PC-9 (cell line): Measurements from ENCODE around the gene GPR151. TPM values are rescaled to one million over a fixed set of nuclear protein-coding genes. Genes with fewer than 3 reads are reported as not detected.

Experiments used
- BruUV-seq: library from RNA; stranded (reverse); fragments of 400-500 nt; replicated peaks from 2 replicates; lab custom pipeline; 2021; lab: Mats Ljungman, UMichigan
- CTCF ChIA-PET: fragments of 300-600 bp; sonication (Branson Sonifier 250); formaldehyde crosslinking; loops from one replicate; lab custom pipeline; 2022; ENCODE audit warnings: antibody characterized with exemption; lab: Charles Lee
- POLR2A ChIA-PET: fragments of 300-600 bp; sonication (Branson Sonifier 250); formaldehyde crosslinking; loops from one replicate; lab custom pipeline; 2022; ENCODE audit warnings: antibody characterized with exemption; ENCODE audit not compliant: unreplicated experiment; lab: Charles Lee
- DNase-seq, 2 experiments: peaks; one replicate each; pipeline versions ENCODE4 v3.0.0 to v3.0.0-alpha.2; 2015 to 2022; ENCODE audit warnings: mixed read lengths in 1 of 2
- H2AFZ ChIP-seq: fragments of 200-600 bp; sonication (generic); 2 replicates; pipeline ENCODE4 v1.8.1; 2017; ENCODE audit warnings: antibody characterized with exemption
- H3F3A ChIP-seq: fragments of 200-600 bp; sonication (generic); 2 replicates; pipeline ENCODE4 v1.8.1; 2017; ENCODE audit warnings: antibody characterized with exemption, mild to moderate bottlenecking, low read depth; ENCODE audit not compliant: insufficient read depth
- H3K27ac ChIP-seq: fragments of 200-600 bp; sonication (generic); 2 replicates; pipeline ENCODE4 v1.6.1; 2016; ENCODE audit warnings: mixed run types
- H3K27me3 ChIP-seq: fragments of 200-600 bp; sonication (generic); 2 replicates; pipeline ENCODE4 v1.6.1; 2016; ENCODE audit warnings: low read depth, mixed run types; ENCODE audit not compliant: insufficient read depth
- H3K36me3 ChIP-seq: fragments of 200-600 bp; sonication (generic); 2 replicates; pipeline ENCODE4 v1.6.1; 2016; ENCODE audit warnings: low read depth, mixed run types
- H3K4me1 ChIP-seq: fragments of 200-600 bp; sonication (generic); replicated peaks from 2 replicates; pipeline ENCODE4 v1.6.1; 2016; ENCODE audit warnings: mixed run types; ENCODE audit not compliant: insufficient read depth
- H3K4me2 ChIP-seq: fragments of 200-600 bp; sonication (generic); 2 replicates; pipeline ENCODE4 v1.6.1; 2017; ENCODE audit warnings: mixed run types
- H3K4me3 ChIP-seq: fragments of 200-600 bp; sonication (generic); 2 replicates; pipeline ENCODE4 v1.6.1; 2016; ENCODE audit warnings: mixed run types
- H3K79me2 ChIP-seq: fragments of 200-600 bp; sonication (generic); 2 replicates; pipeline ENCODE4 v1.6.1; 2017; ENCODE audit warnings: low read depth, mixed run types
- H3K9me2 ChIP-seq: fragments of 200-600 bp; sonication (generic); 2 replicates; pipeline ENCODE4 v1.8.1; 2017; ENCODE audit warnings: mild to moderate bottlenecking; ENCODE audit not compliant: insufficient read depth
- H3K9me3 ChIP-seq: fragments of 200-600 bp; sonication (generic); 2 replicates; pipeline ENCODE4 v1.8.1; 2016; ENCODE audit warnings: low read depth; ENCODE audit not compliant: insufficient read depth
- H4K20me1 ChIP-seq: fragments of 200-600 bp; sonication (generic); 2 replicates; pipeline ENCODE4 v1.8.1; 2017; ENCODE audit not compliant: insufficient read depth
- EZH2 ChIP-seq: fragments of 200-600 bp; sonication (generic); IDR thresholded peaks from 2 replicates; pipeline ENCODE4 v1.8.0; 2017; ENCODE audit warnings: antibody characterized with exemption, low read depth
- intact Hi-C: fragments of 100-400 bp; cut with micrococcal nuclease; formaldehyde crosslinking; loops from one replicate; pipeline ENCODE4 v1.10.0; 2022; ENCODE audit not compliant: unreplicated experiment
- total RNA-seq: library from RNA; stranded (reverse); gene quantifications from 2 replicates; pipeline ENCODE4 v1.2.3, GENCODE V29; 2021
- TF ChIP-seq, protein P1 (sequence below): fragments of 200-600 bp; sonication (generic); conservative IDR thresholded peaks from 2 replicates; pipeline ENCODE4 v1.6.1; 2017; ENCODE audit warnings: mixed run types, antibody characterized with exemption, mild to moderate bottlenecking, moderate library complexity

GPR151 gene
- total RNA-seq, 1 experiment from 2014 or later = not detected

GRCh38 chr5:146499680-146500079 is 16.3 kb downstream of the GPR151 start:
- H3K4me2 ChIP-seq = no peak overlapping the region
- H3K79me2 ChIP-seq = no peaks in the 10 kb centered on the region
- no peak overlapping the region for H2AFZ ChIP-seq
- no peaks in the 10 kb centered on the region for H3K9me3 ChIP-seq
- no peak for DNase-seq
- H3K27me3 ChIP-seq = no peaks in the 10 kb centered on the region
- H3K36me3 ChIP-seq = peaks cover 20% of the 10 kb centered on the region
- no peaks in the 10 kb centered on the region for H3K4me1 ChIP-seq
- no peak overlapping the region for H3K27ac ChIP-seq
- no peak overlapping the region for H3K4me3 ChIP-seq
- CTCF ChIA-PET = interaction anchor here (0.6 kb wide), 1 partner anchor 1053 kb away, joined by 3 read pairs; no protein-coding TSS in a partner anchor
- H3K9me2 ChIP-seq = no peaks in the 10 kb centered on the region
- no peak for TF ChIP-seq EZH2
- TF ChIP-seq, protein P1, sequence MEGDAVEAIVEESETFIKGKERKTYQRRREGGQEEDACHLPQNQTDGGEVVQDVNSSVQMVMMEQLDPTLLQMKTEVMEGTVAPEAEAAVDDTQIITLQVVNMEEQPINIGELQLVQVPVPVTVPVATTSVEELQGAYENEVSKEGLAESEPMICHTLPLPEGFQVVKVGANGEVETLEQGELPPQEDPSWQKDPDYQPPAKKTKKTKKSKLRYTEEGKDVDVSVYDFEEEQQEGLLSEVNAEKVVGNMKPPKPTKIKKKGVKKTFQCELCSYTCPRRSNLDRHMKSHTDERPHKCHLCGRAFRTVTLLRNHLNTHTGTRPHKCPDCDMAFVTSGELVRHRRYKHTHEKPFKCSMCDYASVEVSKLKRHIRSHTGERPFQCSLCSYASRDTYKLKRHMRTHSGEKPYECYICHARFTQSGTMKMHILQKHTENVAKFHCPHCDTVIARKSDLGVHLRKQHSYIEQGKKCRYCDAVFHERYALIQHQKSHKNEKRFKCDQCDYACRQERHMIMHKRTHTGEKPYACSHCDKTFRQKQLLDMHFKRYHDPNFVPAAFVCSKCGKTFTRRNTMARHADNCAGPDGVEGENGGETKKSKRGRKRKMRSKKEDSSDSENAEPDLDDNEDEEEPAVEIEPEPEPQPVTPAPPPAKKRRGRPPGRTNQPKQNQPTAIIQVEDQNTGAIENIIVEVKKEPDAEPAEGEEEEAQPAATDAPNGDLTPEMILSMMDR = no peak
- H3F3A ChIP-seq = peaks cover 5% of the 10 kb centered on the region; the same call in 1 of the 2 replicates
- H4K20me1 ChIP-seq = peaks cover 9% of the 10 kb centered on the region
- intact Hi-C loops = no loop called here
- POLR2A ChIA-PET = no interaction called here
- BruUV-seq = no TSS peak

DNA sequence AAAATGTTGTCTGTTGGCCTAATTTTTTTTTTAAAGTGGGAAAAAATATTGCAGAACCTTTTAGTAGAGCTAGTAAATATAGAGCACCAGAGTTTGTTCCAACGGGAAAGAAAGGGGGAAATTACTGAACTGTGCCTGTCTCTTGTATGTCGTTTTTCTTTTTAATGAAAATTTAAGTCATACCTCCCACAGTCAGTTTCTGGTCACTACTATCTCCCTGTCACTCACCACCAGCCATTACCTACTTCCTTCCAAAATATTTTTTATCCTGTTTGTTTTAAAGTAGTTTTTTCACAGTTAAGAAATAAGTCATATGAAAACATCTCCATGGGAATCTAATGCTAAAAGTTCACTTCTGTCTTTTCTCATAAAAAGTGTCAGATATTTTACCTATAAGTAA is 21.3 kb downstream of the GPR151 start:
- Histone ChIP-seq H2AFZ (no peak overlapping the region), H3K4me3 (no peak overlapping the region), H3K27me3 (no peaks in the 10 kb centered on the region), H3K79me2 (no peaks in the 10 kb centered on the region), H3K36me3 (no peaks in the 10 kb centered on the region), H3K9me3 (no peaks in the 10 kb centered on the region), H3K4me2 (no peak overlapping the region), H3F3A (peaks cover 3% of the 10 kb centered on the region; the same call in 1 of the 2 replicates), H4K20me1 (0 out of 2 replicates have a peak, but pooled peaks cover 5% of the 10 kb centered on the region), H3K27ac (no peak overlapping the region), H3K9me2 (no peaks in the 10 kb centered on the region), H3K4me1 (no peaks in the 10 kb centered on the region)
- no peak for TF ChIP-seq EZH2
- TF ChIP-seq, protein P1 = no peak
- no TSS peak for BruUV-seq
- DNase-seq = no peak
- intact Hi-C loops = no loop called here
- POLR2A ChIA-PET = no interaction called here
- CTCF ChIA-PET = no interaction called here

DNA sequence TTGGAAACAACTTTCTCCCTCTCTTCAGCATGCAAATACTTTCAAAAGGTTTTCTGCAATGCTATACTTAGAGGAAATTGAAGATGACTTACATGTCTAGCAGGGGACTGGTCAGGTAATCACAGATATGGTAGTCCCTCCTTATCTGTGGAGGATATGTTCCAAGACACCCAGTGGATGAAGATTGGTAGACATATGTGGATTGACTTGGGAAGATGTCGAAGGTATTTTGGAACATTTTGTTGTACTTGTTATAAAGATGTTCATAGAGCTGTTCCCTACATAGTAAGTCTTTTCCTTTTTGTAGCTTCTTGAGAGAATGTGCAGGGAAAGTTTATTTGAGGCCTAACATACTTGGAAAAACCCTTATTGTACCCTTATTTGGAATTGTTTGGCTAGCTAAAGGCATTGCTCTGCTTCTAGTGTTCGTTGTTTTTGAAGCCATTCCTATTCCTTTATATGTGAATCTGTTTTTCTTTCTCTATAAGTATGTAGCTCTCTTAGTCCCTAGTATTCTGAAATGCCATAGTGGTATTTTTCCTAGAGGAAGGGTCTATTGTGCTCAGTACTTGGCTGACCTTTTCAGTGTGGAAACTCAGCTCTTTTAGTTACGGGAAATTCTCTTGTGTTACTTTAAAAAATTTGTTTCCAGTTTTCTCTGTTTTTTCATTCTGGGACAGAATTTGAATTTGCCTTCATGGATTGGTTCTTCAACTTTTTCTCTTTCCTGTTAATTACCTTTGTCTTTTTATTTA is 25.7 kb downstream of the GPR151 start:
- TF ChIP-seq, protein P1 = no peak
- no peak for TF ChIP-seq EZH2
- no TSS peak for BruUV-seq
- Histone ChIP-seq H3K36me3 (peaks cover 9% of the 10 kb centered on the region; the same call in 1 of the 2 replicates), H3K9me3 (no peaks in the 10 kb centered on the region), H2AFZ (no peak overlapping the region), H3K27me3 (no peaks in the 10 kb centered on the region), H3K4me1 (no peaks in the 10 kb centered on the region), H3K4me3 (no peak overlapping the region), H3K79me2 (no peaks in the 10 kb centered on the region), H3F3A (peaks cover 7% of the 10 kb centered on the region; the same call in 1 of the 2 replicates), H3K27ac (no peak overlapping the region), H3K4me2 (no peak overlapping the region), H3K9me2 (no peaks in the 10 kb centered on the region), H4K20me1 (0 out of 2 replicates have a peak, but pooled peaks cover 3% of the 10 kb centered on the region)
- no peak for DNase-seq
- POLR2A ChIA-PET = no interaction called here
- CTCF ChIA-PET = no interaction called here
- intact Hi-C loops = no loop called here
